Panc1 (cell line): Measurements from ENCODE around the gene TBC1D24.

Experiments
- CTCF ChIP-seq: fragments of 450-650 bp; IDR thresholded peaks from 2 replicates; pipeline ENCODE4 v1.5.1; 2017; ENCODE audit warnings: mild to moderate bottlenecking
- POLR2AphosphoS5 ChIP-seq: IDR thresholded peaks from 2 replicates; pipeline ENCODE4 v1.6.1; 2012; ENCODE audit warnings: mild to moderate bottlenecking, low read depth, low read length, moderate library complexity
- SIN3A ChIP-seq: IDR thresholded peaks from 2 replicates; pipeline ENCODE4 v1.6.1; 2012; ENCODE audit warnings: low read depth, mild to moderate bottlenecking, low read length, moderate library complexity, borderline replicate concordance; ENCODE audit not compliant: insufficient read depth
- TCF7L2 ChIP-seq: IDR thresholded peaks from 2 replicates; pipeline ENCODE4 v1.6.1; 2011; ENCODE audit warnings: mild to moderate bottlenecking, low read depth, low read length, inconsistent platforms
- TF ChIP-seq, protein P1 (sequence below), 2 experiments: IDR thresholded peaks; 2 replicates each; pipeline ENCODE4 v1.6.1; 2011 to 2012; ENCODE audit warnings: low read depth in 2 of 2, control low read depth in 1 of 2, low read length in 1 of 2, mild to moderate bottlenecking in 1 of 2, moderate library complexity in 1 of 2; ENCODE audit not compliant: insufficient read depth in 1 of 2

- TF ChIP-seq CTCF (no peak), POLR2AphosphoS5 (no peak), TCF7L2 (no peak), SIN3A (no peak)
- TF ChIP-seq, protein P1, sequence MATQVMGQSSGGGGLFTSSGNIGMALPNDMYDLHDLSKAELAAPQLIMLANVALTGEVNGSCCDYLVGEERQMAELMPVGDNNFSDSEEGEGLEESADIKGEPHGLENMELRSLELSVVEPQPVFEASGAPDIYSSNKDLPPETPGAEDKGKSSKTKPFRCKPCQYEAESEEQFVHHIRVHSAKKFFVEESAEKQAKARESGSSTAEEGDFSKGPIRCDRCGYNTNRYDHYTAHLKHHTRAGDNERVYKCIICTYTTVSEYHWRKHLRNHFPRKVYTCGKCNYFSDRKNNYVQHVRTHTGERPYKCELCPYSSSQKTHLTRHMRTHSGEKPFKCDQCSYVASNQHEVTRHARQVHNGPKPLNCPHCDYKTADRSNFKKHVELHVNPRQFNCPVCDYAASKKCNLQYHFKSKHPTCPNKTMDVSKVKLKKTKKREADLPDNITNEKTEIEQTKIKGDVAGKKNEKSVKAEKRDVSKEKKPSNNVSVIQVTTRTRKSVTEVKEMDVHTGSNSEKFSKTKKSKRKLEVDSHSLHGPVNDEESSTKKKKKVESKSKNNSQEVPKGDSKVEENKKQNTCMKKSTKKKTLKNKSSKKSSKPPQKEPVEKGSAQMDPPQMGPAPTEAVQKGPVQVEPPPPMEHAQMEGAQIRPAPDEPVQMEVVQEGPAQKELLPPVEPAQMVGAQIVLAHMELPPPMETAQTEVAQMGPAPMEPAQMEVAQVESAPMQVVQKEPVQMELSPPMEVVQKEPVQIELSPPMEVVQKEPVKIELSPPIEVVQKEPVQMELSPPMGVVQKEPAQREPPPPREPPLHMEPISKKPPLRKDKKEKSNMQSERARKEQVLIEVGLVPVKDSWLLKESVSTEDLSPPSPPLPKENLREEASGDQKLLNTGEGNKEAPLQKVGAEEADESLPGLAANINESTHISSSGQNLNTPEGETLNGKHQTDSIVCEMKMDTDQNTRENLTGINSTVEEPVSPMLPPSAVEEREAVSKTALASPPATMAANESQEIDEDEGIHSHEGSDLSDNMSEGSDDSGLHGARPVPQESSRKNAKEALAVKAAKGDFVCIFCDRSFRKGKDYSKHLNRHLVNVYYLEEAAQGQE (IDR thresholded peaks at IDR 0.05; ENCODE audit: insufficient read depth in 1 of 2, low read depth in 2 of 2, low read length in 1 of 2): no peak
Measured at GRCh38 chr16:2535625-2536013, 60.7 kb downstream of the TBC1D24 start.
